ENCODE results near the gene APOA1.

- TF ChIP-seq, protein P1, sequence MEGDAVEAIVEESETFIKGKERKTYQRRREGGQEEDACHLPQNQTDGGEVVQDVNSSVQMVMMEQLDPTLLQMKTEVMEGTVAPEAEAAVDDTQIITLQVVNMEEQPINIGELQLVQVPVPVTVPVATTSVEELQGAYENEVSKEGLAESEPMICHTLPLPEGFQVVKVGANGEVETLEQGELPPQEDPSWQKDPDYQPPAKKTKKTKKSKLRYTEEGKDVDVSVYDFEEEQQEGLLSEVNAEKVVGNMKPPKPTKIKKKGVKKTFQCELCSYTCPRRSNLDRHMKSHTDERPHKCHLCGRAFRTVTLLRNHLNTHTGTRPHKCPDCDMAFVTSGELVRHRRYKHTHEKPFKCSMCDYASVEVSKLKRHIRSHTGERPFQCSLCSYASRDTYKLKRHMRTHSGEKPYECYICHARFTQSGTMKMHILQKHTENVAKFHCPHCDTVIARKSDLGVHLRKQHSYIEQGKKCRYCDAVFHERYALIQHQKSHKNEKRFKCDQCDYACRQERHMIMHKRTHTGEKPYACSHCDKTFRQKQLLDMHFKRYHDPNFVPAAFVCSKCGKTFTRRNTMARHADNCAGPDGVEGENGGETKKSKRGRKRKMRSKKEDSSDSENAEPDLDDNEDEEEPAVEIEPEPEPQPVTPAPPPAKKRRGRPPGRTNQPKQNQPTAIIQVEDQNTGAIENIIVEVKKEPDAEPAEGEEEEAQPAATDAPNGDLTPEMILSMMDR (IDR thresholded peaks at IDR 0.05; ENCODE audit: low read depth, low read length): no peak
- no peak for TF ChIP-seq POLR2A (IDR thresholded peaks at IDR 0.05; ENCODE audit: extremely low read depth, insufficient read length)
- TF ChIP-seq MAX (IDR thresholded peaks at IDR 0.05; ENCODE audit: low read depth, low read length): no peak
- no peak for TF ChIP-seq MYC (IDR thresholded peaks at IDR 0.05; ENCODE audit: low read depth, low read length)
Observed at GRCh38 chr11:116860303-116860702, 22.9 kb upstream of the APOA1 start.
